Measurements from ENCODE around the gene ITGA6. TPM values are rescaled to one million over a fixed set of nuclear protein-coding genes. Genes with fewer than 3 reads are reported as not detected.

Gene ITGA6
- total and polyA plus RNA-seq, 2 experiments from 2014 or later, result 32.9 to 124 TPM

- H3K27me3 Mint-ChIP-seq (ENCODE audit: insufficient read depth, low read depth, poor library complexity), result peaks cover 4% of the 10 kb centered on the region
- Histone ChIP-seq H3K4me2 (no peak overlapping the region), H3K4me3 (no peak overlapping the region), H3K27me3 (ENCODE audit: insufficient read depth) (no peaks in the 10 kb centered on the region), H3K79me2 (replicated peaks; ENCODE audit: insufficient read depth) (no peaks in the 10 kb centered on the region), H2AFZ (peak overlapping the region; percentile 66; the same call in 1 of the 2 replicates), H3K36me3 (ENCODE audit: insufficient read depth) (no peaks in the 10 kb centered on the region), H3K4me1 (ENCODE audit: insufficient read depth) (no peaks in the 10 kb centered on the region), H3K27ac (ENCODE audit: low read depth) (no peak overlapping the region), H3F3A (replicated peaks; ENCODE audit: low read depth) (no peaks in the 10 kb centered on the region), H3K9me2 (ENCODE audit: insufficient read depth) (peaks cover 16% of the 10 kb centered on the region), H4K20me1 (replicated peaks; ENCODE audit: insufficient read depth) (no peaks in the 10 kb centered on the region)
- TF ChIP-seq ZNF331 (CRISPR knock-in tag; IDR thresholded peaks at IDR 0.05; ENCODE audit: low read depth), result no peak
- TF ChIP-seq, protein P1, sequence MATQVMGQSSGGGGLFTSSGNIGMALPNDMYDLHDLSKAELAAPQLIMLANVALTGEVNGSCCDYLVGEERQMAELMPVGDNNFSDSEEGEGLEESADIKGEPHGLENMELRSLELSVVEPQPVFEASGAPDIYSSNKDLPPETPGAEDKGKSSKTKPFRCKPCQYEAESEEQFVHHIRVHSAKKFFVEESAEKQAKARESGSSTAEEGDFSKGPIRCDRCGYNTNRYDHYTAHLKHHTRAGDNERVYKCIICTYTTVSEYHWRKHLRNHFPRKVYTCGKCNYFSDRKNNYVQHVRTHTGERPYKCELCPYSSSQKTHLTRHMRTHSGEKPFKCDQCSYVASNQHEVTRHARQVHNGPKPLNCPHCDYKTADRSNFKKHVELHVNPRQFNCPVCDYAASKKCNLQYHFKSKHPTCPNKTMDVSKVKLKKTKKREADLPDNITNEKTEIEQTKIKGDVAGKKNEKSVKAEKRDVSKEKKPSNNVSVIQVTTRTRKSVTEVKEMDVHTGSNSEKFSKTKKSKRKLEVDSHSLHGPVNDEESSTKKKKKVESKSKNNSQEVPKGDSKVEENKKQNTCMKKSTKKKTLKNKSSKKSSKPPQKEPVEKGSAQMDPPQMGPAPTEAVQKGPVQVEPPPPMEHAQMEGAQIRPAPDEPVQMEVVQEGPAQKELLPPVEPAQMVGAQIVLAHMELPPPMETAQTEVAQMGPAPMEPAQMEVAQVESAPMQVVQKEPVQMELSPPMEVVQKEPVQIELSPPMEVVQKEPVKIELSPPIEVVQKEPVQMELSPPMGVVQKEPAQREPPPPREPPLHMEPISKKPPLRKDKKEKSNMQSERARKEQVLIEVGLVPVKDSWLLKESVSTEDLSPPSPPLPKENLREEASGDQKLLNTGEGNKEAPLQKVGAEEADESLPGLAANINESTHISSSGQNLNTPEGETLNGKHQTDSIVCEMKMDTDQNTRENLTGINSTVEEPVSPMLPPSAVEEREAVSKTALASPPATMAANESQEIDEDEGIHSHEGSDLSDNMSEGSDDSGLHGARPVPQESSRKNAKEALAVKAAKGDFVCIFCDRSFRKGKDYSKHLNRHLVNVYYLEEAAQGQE (IDR thresholded peaks at IDR 0.05; ENCODE audit: unreplicated experiment), result no peak
- no peak for TF ChIP-seq POLR2AphosphoS5 (IDR thresholded peaks at IDR 0.05; ENCODE audit: low read depth)
- no peak for TF ChIP-seq JUNB (IDR thresholded peaks at IDR 0.05; ENCODE audit: unreplicated experiment)
- TF ChIP-seq CTCF (conservative IDR thresholded peaks at IDR 0.05; ENCODE audit: low read depth in 2 of 2), result no peak
- TF ChIP-seq ZNF114 (CRISPR knock-in tag; IDR thresholded peaks at IDR 0.05), result no peak
- TF ChIP-seq EZH2 (IDR thresholded peaks at IDR 0.05; ENCODE audit: low read depth, unreplicated experiment), result no peak
- TF ChIP-seq CREB1 (CRISPR knock-in tag; IDR thresholded peaks at IDR 0.05; ENCODE audit: low read depth), result no peak
- TF ChIP-seq STAT1 (IDR thresholded peaks at IDR 0.05; ENCODE audit: unreplicated experiment), result no peak
- no peak for TF ChIP-seq ETS1 (IDR thresholded peaks at IDR 0.05)
- no peak for TF ChIP-seq NANOG (IDR thresholded peaks at IDR 0.05; ENCODE audit: borderline replicate concordance)
- TF ChIP-seq EZH2phosphoT487 (IDR thresholded peaks at IDR 0.05; ENCODE audit: unreplicated experiment), result no peak
- TF ChIP-seq, protein P2, sequence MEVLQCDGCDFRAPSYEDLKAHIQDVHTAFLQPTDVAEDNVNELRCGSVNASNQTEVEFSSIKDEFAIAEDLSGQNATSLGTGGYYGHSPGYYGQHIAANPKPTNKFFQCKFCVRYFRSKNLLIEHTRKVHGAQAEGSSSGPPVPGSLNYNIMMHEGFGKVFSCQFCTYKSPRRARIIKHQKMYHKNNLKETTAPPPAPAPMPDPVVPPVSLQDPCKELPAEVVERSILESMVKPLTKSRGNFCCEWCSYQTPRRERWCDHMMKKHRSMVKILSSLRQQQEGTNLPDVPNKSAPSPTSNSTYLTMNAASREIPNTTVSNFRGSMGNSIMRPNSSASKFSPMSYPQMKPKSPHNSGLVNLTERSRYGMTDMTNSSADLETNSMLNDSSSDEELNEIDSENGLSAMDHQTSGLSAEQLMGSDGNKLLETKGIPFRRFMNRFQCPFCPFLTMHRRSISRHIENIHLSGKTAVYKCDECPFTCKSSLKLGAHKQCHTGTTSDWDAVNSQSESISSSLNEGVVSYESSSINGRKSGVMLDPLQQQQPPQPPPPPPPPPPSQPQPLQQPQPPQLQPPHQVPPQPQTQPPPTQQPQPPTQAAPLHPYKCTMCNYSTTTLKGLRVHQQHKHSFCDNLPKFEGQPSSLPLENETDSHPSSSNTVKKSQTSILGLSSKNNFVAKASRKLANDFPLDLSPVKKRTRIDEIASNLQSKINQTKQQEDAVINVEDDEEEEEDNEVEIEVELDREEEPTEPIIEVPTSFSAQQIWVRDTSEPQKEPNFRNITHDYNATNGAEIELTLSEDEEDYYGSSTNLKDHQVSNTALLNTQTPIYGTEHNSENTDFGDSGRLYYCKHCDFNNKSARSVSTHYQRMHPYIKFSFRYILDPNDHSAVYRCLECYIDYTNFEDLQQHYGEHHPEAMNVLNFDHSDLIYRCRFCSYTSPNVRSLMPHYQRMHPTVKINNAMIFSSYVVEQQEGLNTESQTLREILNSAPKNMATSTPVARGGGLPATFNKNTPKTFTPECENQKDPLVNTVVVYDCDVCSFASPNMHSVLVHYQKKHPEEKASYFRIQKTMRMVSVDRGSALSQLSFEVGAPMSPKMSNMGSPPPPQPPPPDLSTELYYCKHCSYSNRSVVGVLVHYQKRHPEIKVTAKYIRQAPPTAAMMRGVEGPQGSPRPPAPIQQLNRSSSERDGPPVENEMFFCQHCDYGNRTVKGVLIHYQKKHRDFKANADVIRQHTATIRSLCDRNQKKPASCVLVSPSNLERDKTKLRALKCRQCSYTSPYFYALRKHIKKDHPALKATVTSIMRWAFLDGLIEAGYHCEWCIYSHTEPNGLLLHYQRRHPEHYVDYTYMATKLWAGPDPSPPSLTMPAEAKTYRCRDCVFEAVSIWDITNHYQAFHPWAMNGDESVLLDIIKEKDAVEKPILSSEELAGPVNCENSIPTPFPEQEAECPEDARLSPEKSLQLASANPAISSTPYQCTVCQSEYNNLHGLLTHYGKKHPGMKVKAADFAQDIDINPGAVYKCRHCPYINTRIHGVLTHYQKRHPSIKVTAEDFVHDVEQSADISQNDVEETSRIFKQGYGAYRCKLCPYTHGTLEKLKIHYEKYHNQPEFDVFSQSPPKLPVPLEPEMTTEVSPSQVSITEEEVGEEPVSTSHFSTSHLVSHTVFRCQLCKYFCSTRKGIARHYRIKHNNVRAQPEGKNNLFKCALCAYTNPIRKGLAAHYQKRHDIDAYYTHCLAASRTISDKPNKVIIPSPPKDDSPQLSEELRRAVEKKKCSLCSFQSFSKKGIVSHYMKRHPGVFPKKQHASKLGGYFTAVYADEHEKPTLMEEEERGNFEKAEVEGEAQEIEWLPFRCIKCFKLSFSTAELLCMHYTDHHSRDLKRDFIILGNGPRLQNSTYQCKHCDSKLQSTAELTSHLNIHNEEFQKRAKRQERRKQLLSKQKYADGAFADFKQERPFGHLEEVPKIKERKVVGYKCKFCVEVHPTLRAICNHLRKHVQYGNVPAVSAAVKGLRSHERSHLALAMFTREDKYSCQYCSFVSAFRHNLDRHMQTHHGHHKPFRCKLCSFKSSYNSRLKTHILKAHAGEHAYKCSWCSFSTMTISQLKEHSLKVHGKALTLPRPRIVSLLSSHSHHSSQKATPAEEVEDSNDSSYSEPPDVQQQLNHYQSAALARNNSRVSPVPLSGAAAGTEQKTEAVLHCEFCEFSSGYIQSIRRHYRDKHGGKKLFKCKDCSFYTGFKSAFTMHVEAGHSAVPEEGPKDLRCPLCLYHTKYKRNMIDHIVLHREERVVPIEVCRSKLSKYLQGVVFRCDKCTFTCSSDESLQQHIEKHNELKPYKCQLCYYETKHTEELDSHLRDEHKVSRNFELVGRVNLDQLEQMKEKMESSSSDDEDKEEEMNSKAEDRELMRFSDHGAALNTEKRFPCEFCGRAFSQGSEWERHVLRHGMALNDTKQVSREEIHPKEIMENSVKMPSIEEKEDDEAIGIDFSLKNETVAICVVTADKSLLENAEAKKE (CRISPR knock-in tag; IDR thresholded peaks at IDR 0.05), result no peak
- DNase-seq (ENCODE audit: low spot score), result no peak
- no peak for ATAC-seq
- H3K9me3 Mint-ChIP-seq, result no peaks in the 10 kb centered on the region
- H3K4me1 Mint-ChIP-seq, result peaks cover 5% of the 10 kb centered on the region; the same call in 1 of the 3 replicates
- H3K27ac Mint-ChIP-seq, result no peak overlapping the region
- H3K4me3 Mint-ChIP-seq, result no peak overlapping the region
- H3K36me3 Mint-ChIP-seq (ENCODE audit: low read depth), result no peaks in the 10 kb centered on the region
These were observed 30.1 kb upstream of the ITGA6 start for GRCh38 chr2:172397148-172397834.

Data from GM23338 (cell line).